ENCODE data around the gene CX3CL1. TPM values are rescaled to one million over a fixed set of nuclear protein-coding genes. Genes with fewer than 3 reads are reported as not detected.

CX3CL1 gene
- total and polyA plus RNA-seq, 2 donors (not counting 3 experiments of a cell fraction or from before 2014, with no cell fraction given), result 2.0 to 2.3 TPM

DNA sequence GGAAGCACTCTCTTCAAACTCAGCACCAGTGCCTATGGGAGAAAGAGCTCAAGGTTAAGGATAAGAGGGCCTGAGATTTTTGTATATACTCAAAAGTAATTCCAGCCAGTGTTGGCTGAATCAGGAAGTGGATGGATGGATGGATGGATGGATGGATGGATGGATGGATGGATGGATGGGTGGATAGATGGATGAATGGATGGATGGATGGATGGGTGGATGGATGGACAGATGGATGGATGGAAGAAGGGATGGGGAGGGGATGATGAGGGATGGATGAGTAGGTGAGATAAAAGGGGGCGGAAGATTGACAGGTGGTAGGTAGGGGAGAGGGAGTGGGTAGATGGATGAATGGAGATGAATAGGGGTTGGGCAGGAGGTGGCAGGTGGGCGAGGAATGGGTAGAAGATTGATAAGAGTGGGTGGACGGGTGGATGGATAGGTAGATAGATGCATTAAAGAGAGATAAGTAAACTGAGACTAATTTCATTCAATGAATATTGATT lies 4.1 kb downstream of the CX3CL1 start:
- Histone ChIP-seq H3K9me3 (replicated peaks; ENCODE audit: control insufficient read depth, insufficient read depth, low read length) (no peaks in the 10 kb centered on the region), H3K9me1 (replicated peaks; ENCODE audit: control insufficient read depth, extremely low read depth, insufficient read depth, low read length) (no peaks in the 10 kb centered on the region), H3K27me3 (ENCODE audit: control insufficient read depth in 2 of 2, insufficient read depth in 2 of 2, low read length in 2 of 2) (peaks cover 4% of the 10 kb centered on the region in 2 experiments), H2AFZ (ENCODE audit: low read depth, low read length) (no peak overlapping the region), H3K4me1 (ENCODE audit: control insufficient read depth, extremely low read depth, insufficient read depth, low read length) (peaks cover 11% of the 10 kb centered on the region), H3K27ac (ENCODE audit: insufficient read depth, low read depth, low read length) (no peak overlapping the region), H3K4me2 (ENCODE audit: insufficient read depth, low read length) (no peak overlapping the region), H3K79me2 (ENCODE audit: control insufficient read depth, insufficient read depth, low read length) (no peaks in the 10 kb centered on the region), H3K36me3 (ENCODE audit: control insufficient read depth in 2 of 2, extremely low read depth in 1 of 2, insufficient read depth in 2 of 2, low read length in 2 of 2) (no peaks in the 10 kb centered on the region), H4K20me1 (replicated peaks; ENCODE audit: control insufficient read depth, extremely low read depth, insufficient read depth, low read length) (no peaks in the 10 kb centered on the region), H3K9ac (replicated peaks; ENCODE audit: extremely low read depth, insufficient read depth, low read length) (no peak overlapping the region), H3K4me3 (replicated peaks in 1 of 3; ENCODE audit: insufficient read depth in 1 of 3, low read depth in 1 of 3, low read length in 3 of 3) (no peak overlapping the region)
- FAIRE-seq, result no peak
- intact Hi-C loops (cut with micrococcal nuclease) (no loop called here), dilution Hi-C loops (cut with MboI; ENCODE audit: extremely low pct_ligation_motif_present, low sequenced_read_pairs) (no loop called here)
- TF ChIP-seq JUN (IDR thresholded peaks at IDR 0.05; ENCODE audit: borderline replicate concordance, insufficient read depth, insufficient read length, low read depth) (no peak), MYC (IDR thresholded peaks at IDR 0.05; ENCODE audit: low read depth, low read length) (no peak), EZH2 (IDR thresholded peaks at IDR 0.05; ENCODE audit: borderline replicate concordance, low read depth, low read length, severe bottlenecking) (no peak), FOS (IDR thresholded peaks at IDR 0.05; ENCODE audit: borderline replicate concordance, insufficient read depth, low read length) (no peak), POLR2A (IDR thresholded peaks at IDR 0.05; ENCODE audit: low read depth, low read length) (no peak), GATA2 (IDR thresholded peaks at IDR 0.05; ENCODE audit: insufficient read depth, insufficient read length, low read depth, low read length) (no peak), POLR2AphosphoS5 (IDR thresholded peaks at IDR 0.05; ENCODE audit: insufficient read depth, low read depth, low read length) (no peak)
- TF ChIP-seq, protein P1, sequence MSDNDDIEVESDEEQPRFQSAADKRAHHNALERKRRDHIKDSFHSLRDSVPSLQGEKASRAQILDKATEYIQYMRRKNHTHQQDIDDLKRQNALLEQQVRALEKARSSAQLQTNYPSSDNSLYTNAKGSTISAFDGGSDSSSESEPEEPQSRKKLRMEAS (IDR thresholded peaks at IDR 0.05; ENCODE audit: insufficient read depth, insufficient read length), result no peak
- TF ChIP-seq, protein P2, sequence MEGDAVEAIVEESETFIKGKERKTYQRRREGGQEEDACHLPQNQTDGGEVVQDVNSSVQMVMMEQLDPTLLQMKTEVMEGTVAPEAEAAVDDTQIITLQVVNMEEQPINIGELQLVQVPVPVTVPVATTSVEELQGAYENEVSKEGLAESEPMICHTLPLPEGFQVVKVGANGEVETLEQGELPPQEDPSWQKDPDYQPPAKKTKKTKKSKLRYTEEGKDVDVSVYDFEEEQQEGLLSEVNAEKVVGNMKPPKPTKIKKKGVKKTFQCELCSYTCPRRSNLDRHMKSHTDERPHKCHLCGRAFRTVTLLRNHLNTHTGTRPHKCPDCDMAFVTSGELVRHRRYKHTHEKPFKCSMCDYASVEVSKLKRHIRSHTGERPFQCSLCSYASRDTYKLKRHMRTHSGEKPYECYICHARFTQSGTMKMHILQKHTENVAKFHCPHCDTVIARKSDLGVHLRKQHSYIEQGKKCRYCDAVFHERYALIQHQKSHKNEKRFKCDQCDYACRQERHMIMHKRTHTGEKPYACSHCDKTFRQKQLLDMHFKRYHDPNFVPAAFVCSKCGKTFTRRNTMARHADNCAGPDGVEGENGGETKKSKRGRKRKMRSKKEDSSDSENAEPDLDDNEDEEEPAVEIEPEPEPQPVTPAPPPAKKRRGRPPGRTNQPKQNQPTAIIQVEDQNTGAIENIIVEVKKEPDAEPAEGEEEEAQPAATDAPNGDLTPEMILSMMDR (IDR thresholded peaks at IDR 0.05; ENCODE audit: extremely low read depth in 1 of 2, insufficient read depth in 1 of 2, low read depth in 1 of 2, low read length in 2 of 2), result no peak
- POLR2A ChIA-PET, result no interaction called here
- CTCF ChIA-PET, result no interaction called here
- DNase-seq (ENCODE audit: low read depth, low spot score), result no peak
- no TSS peak for BruUV-seq (replicated peaks)

Data from endothelial cell of umbilical vein (primary cell).